Right ventricle myocardium superior (tissue), 1 donor: ENCODE measurements around the gene C2CD4A. TPM values are rescaled to one million over a fixed set of nuclear protein-coding genes. Genes with fewer than 3 reads are reported as not detected.
A peak's percentile ranks its signal among the peaks of the same experiment; 100 is the strongest.
"Not testable (repeated sequence)": the region's sequence is repeated elsewhere in the genome, so short reads cannot be mapped to it uniquely, and the experiment has no call there.

Experiments used
- ATAC-seq: fragments of 200-7000 bp; cut with Tn5 transposase; one replicate; pipeline ENCODE4 v1.9.1; 2020; ENCODE audit warnings: mild to moderate bottlenecking; ENCODE audit not compliant: poor library complexity
- DNase-seq: peaks from one replicate; pipeline ENCODE4 v3.0.0-alpha.2; 2020
- intact Hi-C: fragments of 100-400 bp; cut with DNase I; formaldehyde crosslinking; loops from one replicate; pipeline ENCODE4 v1.11.2; 2022
- long read RNA-seq: library from polyadenylated mRNA; unstranded; transcript quantifications from one replicate; pipeline ENCODE4 v2.0.0, GENCODE V29; 2021
- total RNA-seq: library from RNA; stranded (reverse); fragmentation: NEBNext Ultra II Directional; extraction: Animal tissue kit (Norgen Biotek cat#: 25700); gene quantifications from one replicate; pipeline ENCODE4 v1.2.1, GENCODE V29; 2021
- donor health status: DM: no; HTN: yes; CAD: no; lungs with severe emphysema.

Gene C2CD4A, protein sequence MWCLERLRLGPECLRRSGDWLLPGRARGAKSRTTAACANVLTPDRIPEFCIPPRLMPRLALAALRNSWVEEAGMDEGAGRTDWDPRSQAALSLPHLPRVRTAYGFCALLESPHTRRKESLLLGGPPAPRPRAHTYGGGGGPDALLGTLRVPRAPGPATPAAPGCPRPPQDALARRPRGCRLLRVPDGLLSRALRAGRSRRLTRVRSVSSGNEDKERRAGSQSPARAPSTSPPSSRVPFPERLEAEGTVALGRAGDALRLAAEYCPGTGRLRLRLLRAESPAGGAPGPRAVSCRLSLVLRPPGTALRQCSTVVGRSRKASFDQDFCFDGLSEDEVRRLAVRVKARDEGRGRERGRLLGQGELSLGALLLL
- total RNA-seq = not detected
- long read RNA-seq = 0 reads

DNA sequence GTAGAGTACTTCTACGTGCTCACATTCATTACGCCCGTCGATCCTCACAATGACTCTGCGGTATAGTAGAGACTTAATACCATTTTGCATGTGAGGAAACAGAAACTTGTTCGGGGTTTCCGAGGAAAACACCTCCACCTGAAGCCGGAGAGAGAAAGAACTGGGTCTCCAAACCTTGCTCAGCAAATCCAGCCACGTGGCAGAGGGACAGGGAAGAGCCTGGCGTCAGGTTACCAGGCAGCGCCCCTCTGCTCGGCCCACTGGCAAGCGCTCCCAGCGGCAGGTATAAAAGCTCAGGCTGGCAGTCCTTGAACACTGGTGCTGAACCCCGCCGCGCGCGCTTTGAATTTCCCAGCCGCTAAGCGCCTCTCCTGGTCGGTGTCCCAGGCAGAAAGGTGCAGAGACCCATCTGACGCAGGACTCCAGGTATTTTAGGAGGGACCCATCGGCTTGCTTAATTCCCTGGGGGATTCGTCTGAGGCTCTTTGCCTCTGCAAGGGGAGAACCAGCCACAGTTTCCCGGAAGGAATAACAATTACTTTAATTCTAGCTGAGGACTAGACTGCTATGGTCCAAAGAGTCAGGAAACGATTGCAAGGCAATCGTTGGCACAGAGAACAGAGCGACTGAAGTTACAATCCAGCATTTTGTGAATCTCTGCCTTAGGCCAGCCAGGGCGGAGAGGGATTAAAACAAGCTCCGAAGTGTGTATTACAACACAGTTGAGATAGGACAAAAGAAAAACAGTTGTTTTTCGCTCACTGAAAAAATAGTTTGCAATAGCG is at the start of gene C2CD4A:
Gene C2CD4A (plus strand): TSS at position 315 of the 785 bp plus-strand sequence. CDS start 637 bp downstream, outside the sequence.
- ATAC-seq = peak; percentile 87
- intact Hi-C loops = no loop called here
- DNase-seq = peak; percentile 73

DNA sequence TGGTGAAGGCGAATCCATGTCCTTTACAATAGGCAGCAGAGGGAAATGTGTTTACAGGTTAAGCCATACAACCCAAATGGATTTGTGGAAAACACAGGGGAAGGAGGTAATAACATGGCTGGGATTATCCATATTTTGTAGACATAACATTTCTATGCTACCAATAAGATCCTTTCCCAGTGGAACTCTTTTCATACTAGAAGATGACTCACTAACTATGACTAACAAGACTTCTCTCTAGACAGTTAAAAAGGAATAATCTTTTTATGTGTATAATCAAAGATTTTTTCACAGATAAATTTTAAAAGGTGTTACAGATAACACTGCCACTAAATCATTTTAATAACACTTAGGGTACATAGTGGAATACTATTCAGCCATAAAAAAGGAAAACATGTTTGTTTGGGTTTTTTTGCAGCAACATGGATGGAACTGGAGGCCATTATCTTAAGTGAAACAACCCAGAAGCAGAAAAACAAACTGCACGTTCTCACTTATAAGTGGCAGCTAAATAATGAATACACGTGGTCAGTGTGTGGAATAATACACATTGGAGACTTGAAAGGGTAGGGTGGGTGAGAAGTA is 46.1 kb upstream of the C2CD4A start:
- intact Hi-C loops = no loop called here
- no peak for DNase-seq
- ATAC-seq = no peak

DNA sequence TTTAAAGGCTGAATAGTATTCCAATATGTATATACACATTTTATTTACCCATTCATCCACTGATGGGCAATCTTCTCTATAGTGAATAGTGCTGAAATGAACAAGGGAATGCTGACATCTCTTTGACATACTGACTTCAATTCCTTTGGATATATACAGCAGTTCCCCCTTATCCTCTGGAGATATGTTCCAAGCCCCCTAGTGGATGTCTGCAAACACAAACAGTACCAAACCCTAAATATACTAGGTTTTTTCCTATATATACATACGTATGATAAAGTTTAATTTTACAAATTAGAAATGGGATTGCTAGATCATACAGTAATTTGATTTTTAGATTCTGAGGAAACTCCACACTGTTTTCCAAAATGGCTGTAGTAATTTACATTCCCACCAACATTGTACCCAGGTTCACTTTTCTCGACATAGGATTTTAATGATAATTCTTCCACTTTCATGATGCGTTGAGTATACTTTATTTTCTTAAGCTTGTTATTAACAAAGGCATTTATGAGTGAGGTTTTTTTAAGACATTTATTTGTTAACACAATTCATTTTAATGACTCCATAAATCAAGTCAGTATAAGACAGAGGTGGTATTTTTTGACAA is 44.7 kb upstream of the C2CD4A start:
- no peak for DNase-seq
- intact Hi-C loops = no loop called here
- no peak for ATAC-seq

DNA sequence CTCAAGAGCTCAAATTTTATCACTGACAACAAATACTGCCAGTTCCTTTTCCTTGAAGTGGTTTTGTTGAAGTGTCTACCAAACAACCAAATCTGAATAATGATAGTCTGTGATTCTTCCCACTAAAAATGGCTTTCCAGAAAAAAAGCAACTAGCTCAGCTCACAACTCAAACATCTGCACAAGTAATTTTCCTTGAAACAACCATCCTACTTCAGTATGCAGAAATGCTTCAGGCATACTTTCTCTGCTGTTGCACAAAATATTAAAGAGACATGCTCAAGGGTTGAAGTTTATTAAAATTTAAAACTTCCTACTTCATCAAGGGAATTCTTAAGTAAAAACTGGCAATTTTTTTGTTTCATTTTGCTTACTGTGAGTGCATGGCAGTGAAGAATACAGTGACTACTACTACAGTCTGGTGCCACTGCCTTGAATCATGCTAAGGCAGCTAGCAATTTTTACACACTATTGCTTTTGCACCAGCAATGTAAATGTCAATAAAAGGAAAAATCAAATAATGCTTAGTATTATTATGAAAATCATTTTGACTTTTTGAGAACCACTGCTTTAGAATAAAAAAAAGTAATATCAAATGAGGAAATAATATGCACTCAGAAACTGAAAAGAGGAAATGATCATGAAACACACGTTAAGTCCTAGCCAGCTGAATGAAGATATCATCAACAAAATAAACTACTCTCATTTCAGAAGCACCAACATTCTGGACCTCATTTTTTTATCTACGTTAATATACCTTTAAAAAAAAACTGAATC is 40.1 kb upstream of the C2CD4A start:
- DNase-seq (no peak), ATAC-seq (no peak)
- intact Hi-C loops = no loop called here

DNA sequence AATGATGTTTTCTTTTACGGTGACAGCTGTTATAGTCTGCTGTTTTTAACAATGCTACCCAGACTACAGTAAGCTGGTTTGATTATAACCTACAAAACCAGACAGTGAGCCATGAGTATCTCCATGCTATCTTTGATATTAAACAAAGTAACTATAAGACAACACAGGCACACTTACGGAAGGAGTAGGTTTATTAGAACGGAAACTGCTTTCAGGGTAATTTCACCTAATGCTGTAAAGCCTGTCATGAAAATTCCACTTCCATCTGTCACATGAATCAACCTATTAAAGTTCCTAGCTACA is 39.6 kb upstream of the C2CD4A start:
- DNase-seq (no peak), ATAC-seq (no peak)
- intact Hi-C loops = no loop called here

DNA sequence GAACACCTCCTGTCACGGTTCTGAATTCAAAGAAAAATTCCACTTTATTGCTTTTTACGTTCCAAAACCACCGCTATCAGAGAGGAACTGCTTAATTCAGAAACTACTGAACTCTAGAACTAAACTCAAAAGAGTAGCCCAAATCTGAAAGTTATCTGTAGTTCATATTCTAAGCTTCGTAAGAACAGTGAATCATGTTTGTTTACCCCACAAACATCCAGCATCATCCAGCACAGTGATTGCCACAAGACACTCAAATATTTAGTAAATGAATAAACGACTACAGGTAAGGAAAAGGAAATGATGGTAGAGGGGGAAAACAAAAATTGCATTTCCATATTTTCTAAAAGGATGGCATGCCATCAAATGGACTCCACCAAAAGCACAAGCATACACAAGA is 38.9 kb upstream of the C2CD4A start:
- intact Hi-C loops = no loop called here
- ATAC-seq (no peak), DNase-seq (no peak)

DNA sequence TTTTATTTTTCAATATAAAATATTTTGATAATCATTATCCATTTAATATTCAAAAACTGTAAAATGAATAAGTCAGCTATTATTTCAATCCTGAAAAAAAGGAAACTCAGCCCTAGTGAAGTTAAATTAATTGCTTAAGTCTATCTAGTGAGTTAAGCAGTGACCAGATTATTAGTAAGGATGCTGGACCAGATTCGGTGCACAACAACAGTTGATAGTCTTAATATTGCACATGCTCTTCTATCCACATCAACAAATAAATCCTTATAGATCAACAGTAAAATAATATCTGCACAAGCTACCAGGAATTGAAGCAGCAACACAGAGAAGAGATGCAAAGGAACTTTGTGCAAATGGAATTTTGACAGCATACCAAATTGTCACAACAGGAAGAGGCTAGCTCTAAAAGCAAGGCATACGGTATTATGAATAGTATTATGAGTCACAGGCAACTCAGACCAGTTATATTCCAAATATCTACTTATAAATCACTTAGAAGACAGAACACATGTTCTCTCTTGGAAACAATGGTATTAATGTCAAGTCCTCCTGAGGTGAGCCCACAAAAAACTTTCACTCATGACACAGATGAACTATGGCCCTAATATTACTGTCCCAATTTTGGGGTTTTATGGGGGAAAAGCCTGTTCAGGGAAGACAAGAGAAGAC is 31.4 kb upstream of the C2CD4A start:
- no peak for ATAC-seq
- intact Hi-C loops = no loop called here
- no peak for DNase-seq

DNA sequence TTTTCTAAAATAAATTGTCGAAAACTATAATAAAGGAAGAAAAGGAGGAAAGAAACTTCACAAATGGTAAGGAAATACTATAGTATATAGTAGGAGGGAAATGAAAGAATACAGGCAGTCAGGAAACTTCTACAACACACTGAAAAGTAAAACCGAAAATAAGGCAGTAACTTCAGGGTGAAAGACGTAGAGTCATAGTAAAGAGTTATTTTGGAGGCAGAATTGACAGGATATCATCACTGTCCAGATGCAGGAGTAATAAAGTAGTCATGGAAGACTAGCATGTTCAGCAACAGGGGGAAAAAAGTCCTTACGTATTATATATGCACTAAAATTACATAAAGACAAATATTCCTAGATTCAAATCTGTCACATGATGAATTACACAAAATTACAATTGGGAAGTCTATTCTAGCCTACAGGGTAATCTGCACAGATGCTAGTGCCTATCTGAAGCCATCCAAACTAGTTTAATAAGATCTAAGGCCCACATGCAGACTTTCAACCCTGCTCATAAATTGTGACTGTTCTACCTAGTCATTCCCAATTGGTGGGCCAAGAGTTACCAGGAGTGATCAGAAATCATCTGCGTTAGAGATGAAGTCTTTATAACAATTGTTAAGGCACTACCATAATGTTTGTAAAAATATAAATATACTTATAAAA is 20.6 kb upstream of the C2CD4A start:
- DNase-seq (no peak), ATAC-seq (no peak)
- intact Hi-C loops = no loop called here

DNA sequence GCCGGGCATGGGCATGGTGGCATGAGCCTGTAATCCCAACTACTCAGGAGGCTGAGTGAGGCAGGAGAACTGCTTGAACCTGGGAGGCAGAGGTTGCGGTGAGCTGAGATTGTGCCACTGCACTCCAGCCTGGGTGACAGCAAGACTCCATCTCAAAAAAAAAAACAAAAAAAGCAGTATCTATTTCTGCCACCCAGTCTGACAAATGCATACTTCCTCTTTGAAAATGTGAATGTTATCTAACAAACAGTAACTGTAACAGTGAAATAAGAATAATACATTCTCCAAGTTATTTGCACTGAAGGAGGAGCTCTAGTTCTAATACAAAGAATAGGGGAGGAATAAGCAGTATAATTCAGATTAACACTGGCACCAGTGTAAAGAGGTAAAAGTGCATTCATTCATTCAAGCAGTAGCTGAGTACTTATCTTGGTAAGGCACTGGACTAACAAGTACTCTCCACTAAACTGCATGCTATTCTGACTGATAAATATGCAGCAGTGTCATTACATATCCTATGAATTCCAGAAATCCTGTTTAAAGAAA is 19.4 kb upstream of the C2CD4A start:
- DNase-seq = no peak
- intact Hi-C loops = no loop called here
- no peak for ATAC-seq

DNA sequence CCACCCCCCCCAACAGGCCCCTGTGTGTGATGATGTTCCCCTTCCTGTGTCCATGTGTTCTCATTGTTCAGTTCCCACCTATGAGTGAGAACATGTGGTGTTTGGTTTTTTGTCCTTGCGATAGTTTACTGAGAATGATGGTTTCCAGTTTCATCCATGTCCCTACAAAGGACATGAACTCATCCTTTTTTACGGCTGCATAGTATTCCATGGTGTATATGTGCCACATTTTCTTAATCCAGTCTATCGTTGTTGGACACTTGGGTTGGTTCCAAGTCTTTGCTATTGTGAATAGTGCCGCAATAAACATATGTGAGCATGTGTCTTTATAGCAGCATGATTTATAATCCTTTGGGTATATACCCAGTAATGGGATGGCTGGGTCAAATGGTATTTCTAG is 18.5 kb upstream of the C2CD4A start:
- ATAC-seq, intact Hi-C loops, DNase-seq: not testable (repeated sequence)

DNA sequence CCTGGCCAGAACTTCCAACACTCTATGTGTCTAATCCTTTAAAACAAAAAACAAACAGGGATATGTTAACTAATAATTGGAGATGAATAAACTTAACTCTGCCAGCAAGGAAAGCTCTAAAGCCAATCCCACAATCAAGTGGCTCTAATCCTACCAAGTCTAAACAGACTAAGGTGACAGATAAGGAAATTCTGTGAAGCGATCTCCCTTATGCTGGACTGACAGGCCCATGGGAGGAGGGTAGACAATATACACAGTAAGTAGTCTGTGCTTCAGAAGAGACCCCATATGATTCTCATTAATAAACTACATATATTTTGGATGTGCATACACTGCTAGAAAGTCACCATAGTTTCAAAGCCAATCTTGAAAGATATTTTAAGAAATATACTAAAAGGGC is 16.7 kb upstream of the C2CD4A start:
- intact Hi-C loops = no loop called here
- no peak for ATAC-seq

DNA sequence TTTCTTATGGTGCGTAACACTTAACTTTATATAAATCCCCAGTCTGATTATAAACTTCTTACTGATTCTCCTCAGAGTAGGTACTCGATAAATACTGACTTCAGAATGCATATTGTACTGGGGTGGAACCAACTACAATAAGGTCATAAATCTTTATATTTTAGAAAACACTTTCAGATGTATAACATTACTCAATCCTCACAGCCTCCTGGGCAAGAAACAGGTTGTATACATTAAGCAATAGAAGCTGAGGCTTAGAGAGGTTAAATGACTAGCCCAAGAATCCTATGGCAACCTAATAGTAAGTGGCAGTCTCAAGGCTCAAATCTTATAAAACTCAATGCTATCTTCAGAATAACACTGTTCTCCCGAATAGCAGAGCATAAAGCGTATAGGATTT is 15.6 kb upstream of the C2CD4A start:
- DNase-seq = no peak
- intact Hi-C loops = no loop called here

More for the DNA sequence above, 16.7 kb upstream of the C2CD4A start:
- no peak for DNase-seq

DNA sequence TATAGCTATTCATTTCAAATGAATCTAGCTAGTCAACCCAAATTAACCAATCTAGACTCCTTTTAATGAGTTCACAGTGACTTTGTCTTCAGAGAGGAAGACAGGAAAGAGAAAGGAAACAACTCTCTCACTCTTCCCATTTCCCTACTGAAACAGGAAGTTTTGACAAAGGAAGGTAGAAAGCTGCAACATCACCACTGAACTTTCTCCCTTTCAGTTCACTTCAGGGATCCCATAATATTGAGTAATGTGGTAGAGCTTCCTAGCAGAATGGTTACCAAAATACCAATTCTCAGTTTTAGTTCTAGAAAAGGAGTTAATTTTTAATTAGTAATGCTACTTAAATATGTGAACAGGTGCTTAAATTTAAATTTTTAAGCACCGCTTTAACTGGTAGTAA is 14.1 kb upstream of the C2CD4A start:
- no peak for ATAC-seq
- no peak for DNase-seq
- intact Hi-C loops = no loop called here

More for the DNA sequence above, 15.6 kb upstream of the C2CD4A start:
- ATAC-seq = no peak

DNA sequence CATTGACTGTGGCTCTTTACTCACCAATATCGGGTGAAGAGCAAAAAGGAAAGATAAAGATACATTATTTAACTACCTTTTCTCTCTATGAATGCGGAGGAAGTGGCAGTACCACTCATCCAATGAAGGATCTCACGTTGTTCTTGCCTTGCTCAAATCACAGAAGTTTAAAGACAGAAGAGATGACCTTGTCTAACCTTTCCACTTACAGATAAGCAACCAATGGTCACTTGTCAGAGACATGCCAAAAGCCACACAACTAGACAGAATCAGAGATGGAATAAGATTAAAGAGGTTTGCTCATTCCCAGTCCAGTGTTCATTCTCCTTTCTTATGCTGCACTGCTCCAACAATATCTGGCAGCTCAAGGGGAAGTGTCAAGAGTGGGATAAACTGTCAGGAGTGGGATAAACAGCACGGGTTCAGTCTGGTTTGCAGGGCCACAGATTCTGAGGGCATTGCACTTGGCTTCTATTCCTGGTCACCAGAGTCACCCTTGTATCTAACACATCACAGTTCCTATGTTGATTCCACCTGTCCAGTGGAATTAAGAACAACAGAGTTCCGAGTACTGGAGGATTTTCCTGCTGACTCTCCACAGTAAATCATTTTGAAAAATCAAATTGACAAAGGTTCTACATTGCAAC is 13.2 kb upstream of the C2CD4A start:
- intact Hi-C loops = no loop called here
- ATAC-seq (peak; percentile 49), DNase-seq (no peak)

DNA sequence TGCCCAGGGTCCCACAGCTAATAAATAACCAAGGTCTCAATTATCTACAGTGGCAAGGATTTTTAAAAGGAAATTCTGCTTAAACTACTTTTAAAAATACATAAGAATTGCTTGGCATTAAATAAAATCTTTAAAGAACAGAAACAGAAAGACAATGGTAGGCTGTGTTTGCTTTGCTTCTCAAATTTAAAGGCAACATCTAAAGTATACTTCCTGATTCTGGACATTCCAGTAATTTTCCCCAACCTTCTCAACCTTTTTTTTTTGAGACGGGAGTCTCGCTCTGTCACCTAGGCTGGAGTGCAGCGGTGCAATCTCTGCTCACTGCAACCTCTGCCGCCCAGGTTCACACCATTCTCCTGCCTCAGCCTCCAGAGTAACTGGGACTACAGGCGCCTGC is 11.8 kb upstream of the C2CD4A start:
- intact Hi-C loops = no loop called here

DNA sequence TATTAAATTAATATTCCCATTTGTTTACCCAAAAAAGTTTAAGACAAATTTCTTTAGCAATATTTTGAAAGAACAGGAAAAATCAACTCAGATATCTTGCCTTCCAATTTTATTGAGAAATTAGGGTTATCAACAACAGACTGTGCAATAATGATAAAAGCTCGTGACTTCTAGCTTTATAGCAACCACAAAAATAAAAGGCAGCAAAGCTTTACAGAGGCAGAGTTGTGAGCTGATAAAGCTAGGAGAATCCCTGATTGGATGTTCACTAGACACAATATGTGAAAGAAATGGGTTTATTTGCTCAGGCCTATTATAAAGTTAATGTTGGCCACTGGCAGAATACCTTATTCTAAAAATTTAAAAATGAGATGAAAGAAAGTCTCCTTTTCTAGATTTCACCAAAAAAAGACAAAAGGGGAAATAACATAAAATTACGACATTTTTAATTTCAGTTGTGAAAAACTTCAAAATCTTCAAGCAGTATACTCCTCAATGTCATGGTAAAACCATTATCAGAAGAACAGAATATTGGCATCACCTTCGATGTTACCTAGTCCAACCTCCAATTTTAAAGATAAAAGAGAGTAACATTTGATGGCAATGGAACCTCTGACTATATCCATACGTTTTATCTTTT is 9.3 kb upstream of the C2CD4A start:
- intact Hi-C loops = no loop called here
- DNase-seq = no peak
- ATAC-seq = no peak

More for the DNA sequence above, 11.8 kb upstream of the C2CD4A start:
- no peak for ATAC-seq
- no peak for DNase-seq
